OCI-LY7 (cell line): ENCODE results near the gene SNCAIP. TPM values are rescaled to one million over a fixed set of nuclear protein-coding genes. Genes with fewer than 3 reads are reported as not detected.

Source experiments
- BruUV-seq: library from RNA; stranded (reverse); fragments of 400-500 nt; replicated peaks from 2 replicates; lab custom pipeline; 2021; lab: Mats Ljungman, UMichigan
- CTCF ChIA-PET: fragments of 300-600 bp; sonication (Branson Sonifier 250); formaldehyde crosslinking; loops from one replicate; lab custom pipeline; 2022; ENCODE audit warnings: antibody characterized with exemption; ENCODE audit not compliant: unreplicated experiment; lab: Charles Lee
- POLR2A ChIA-PET: fragments of 300-600 bp; sonication (Branson Sonifier 250); formaldehyde crosslinking; loops from one replicate; lab custom pipeline; 2022; ENCODE audit warnings: antibody characterized with exemption; lab: Charles Lee
- DNase-seq: peaks from one replicate; pipeline ENCODE4 v3.0.0-alpha.2; 2015; ENCODE audit warnings: low spot score
- H2AFZ ChIP-seq: fragments of 200-600 bp; sonication (generic), shearing (Covaris generic); 2 replicates; pipeline ENCODE4 v1.6.1; 2014; ENCODE audit warnings: mild to moderate bottlenecking, antibody characterized with exemption, low read length, moderate library complexity
- H3K27ac ChIP-seq: fragments of 200-600 bp; sonication (generic); 2 replicates; pipeline ENCODE4 v1.5.1; 2014; ENCODE audit warnings: mixed run types, low read depth, mild to moderate bottlenecking, moderate library complexity, low read length, inconsistent platforms; ENCODE audit not compliant: poor library complexity, severe bottlenecking
- H3K36me3 ChIP-seq: fragments of 200-600 bp; sonication (generic); 2 replicates; pipeline ENCODE4 v1.6.1; 2014; ENCODE audit warnings: mild to moderate bottlenecking, antibody characterized with exemption, low read length, moderate library complexity, mixed read lengths; ENCODE audit not compliant: insufficient read depth
- H3K4me1 ChIP-seq: fragments of 200-600 bp; sonication (generic); 2 replicates; pipeline ENCODE4 v1.5.1; 2014; ENCODE audit warnings: mild to moderate bottlenecking, low read length; ENCODE audit not compliant: insufficient read depth, poor library complexity, severe bottlenecking
- H3K4me2 ChIP-seq: fragments of 200-600 bp; sonication (generic); 2 replicates; pipeline ENCODE4 v1.6.1; 2014; ENCODE audit warnings: mild to moderate bottlenecking, low read length
- H3K4me3 ChIP-seq: fragments of 200-600 bp; sonication (generic); 2 replicates; pipeline ENCODE4 v1.5.1; 2014; ENCODE audit warnings: mild to moderate bottlenecking, low read depth, low read length; ENCODE audit not compliant: poor library complexity, severe bottlenecking
- H3K79me2 ChIP-seq: fragments of 200-600 bp; sonication (generic); 2 replicates; pipeline ENCODE4 v1.6.1; 2016; ENCODE audit warnings: low read depth, mild to moderate bottlenecking, low read length, moderate library complexity, mixed read lengths; ENCODE audit not compliant: insufficient read depth
- H3K9me2 ChIP-seq: fragments of 200-600 bp; sonication (generic); 2 replicates; pipeline ENCODE4 v1.6.1; 2016; ENCODE audit warnings: mild to moderate bottlenecking, low read length, mixed read lengths; ENCODE audit not compliant: insufficient read depth
- H3K9me3 ChIP-seq: fragments of 200-600 bp; sonication (generic); 2 replicates; pipeline ENCODE4 v1.6.1; 2014; ENCODE audit warnings: mild to moderate bottlenecking, mixed run types, low read length, mixed read lengths
- H4K20me1 ChIP-seq: fragments of 200-600 bp; sonication (generic); 2 replicates; pipeline ENCODE4 v1.6.1; 2014; ENCODE audit warnings: mild to moderate bottlenecking, antibody characterized with exemption, low read length, moderate library complexity, mixed read lengths; ENCODE audit not compliant: insufficient read depth
- CTCF ChIP-seq: fragments of 200-600 bp; sonication (generic); conservative IDR thresholded peaks from 2 replicates; pipeline ENCODE4 v1.5.1; 2014; ENCODE audit warnings: mild to moderate bottlenecking, antibody characterized with exemption, low read length, moderate library complexity, mixed read lengths
- EZH2phosphoT487 ChIP-seq: fragments of 200-600 bp; sonication (generic); IDR thresholded peaks from 2 replicates; pipeline ENCODE4 v1.6.1; 2018; ENCODE audit warnings: low read depth, borderline replicate concordance, mild to moderate bottlenecking, mixed run types, antibody characterized with exemption, low read length, moderate library complexity, mixed read lengths
- intact Hi-C: fragments of 100-400 bp; cut with micrococcal nuclease; formaldehyde crosslinking; loops from one replicate; pipeline ENCODE4 v1.10.0; 2022; ENCODE audit not compliant: unreplicated experiment
- total RNA-seq, 2 experiments: library from RNA; depleted of rRNA in 1 of 2; stranded (reverse); fragments of >200 nt in 1 of 2; shearing (Covaris generic) in 1 of 2; gene quantifications; 2 replicates each; pipeline ENCODE4 v1.2.3, GENCODE V29; 2014 to 2022

The SNCAIP gene
- total RNA-seq, 2 experiments from 2014 or later: not detected

- no peak overlapping the region for H2AFZ ChIP-seq
- no peak for DNase-seq
- H3K4me1 ChIP-seq: no peaks in the 10 kb centered on the region
- no peak overlapping the region for H3K27ac ChIP-seq
- TF ChIP-seq CTCF (no peak), EZH2phosphoT487 (no peak)
- H3K4me2 ChIP-seq: no peak overlapping the region
- no peak overlapping the region for H3K4me3 ChIP-seq
- H3K9me2 ChIP-seq: no peaks in the 10 kb centered on the region
- H4K20me1 ChIP-seq: no peaks in the 10 kb centered on the region
- ChIA-PET POLR2A (no interaction called here), CTCF (no interaction called here)
- no TSS peak for BruUV-seq
- intact Hi-C loops: no loop called here
- H3K9me3 ChIP-seq: no peaks in the 10 kb centered on the region
- no peaks in the 10 kb centered on the region for H3K36me3 ChIP-seq
- no peaks in the 10 kb centered on the region for H3K79me2 ChIP-seq
Measured at GRCh38 chr5:122490718-122491117, 178.7 kb downstream of the SNCAIP start.

GRCh38 chr5:122492675-122493074, 180.6 kb downstream of the SNCAIP start:
- Histone ChIP-seq H3K4me1 (no peaks in the 10 kb centered on the region), H3K4me2 (no peak overlapping the region), H3K9me3 (no peaks in the 10 kb centered on the region), H3K79me2 (no peaks in the 10 kb centered on the region), H3K27ac (no peak overlapping the region), H2AFZ (no peak overlapping the region), H3K9me2 (no peaks in the 10 kb centered on the region), H3K4me3 (no peak overlapping the region), H4K20me1 (no peaks in the 10 kb centered on the region), H3K36me3 (no peaks in the 10 kb centered on the region)
- BruUV-seq: no TSS peak
- peak; percentile 6 for DNase-seq
- POLR2A ChIA-PET: no interaction called here
- intact Hi-C loops: no loop called here
- peak; percentile 34; the same call in 1 of the 2 replicates for TF ChIP-seq CTCF
- TF ChIP-seq EZH2phosphoT487: no peak
- CTCF ChIA-PET: no interaction called here

- ChIA-PET POLR2A (no interaction called here), CTCF (no interaction called here)
- intact Hi-C loops: no loop called here
Measured at GRCh38 chr5:122493091-122494021, 181.3 kb downstream of the SNCAIP start.

More at GRCh38 chr5:122493091-122494021, 181.3 kb downstream of the SNCAIP start:
- Histone ChIP-seq H3K79me2 (no peaks in the 10 kb centered on the region), H3K4me2 (no peak overlapping the region), H3K4me1 (no peaks in the 10 kb centered on the region), H3K9me3 (no peaks in the 10 kb centered on the region), H4K20me1 (no peaks in the 10 kb centered on the region), H3K4me3 (no peak overlapping the region), H2AFZ (no peak overlapping the region), H3K36me3 (no peaks in the 10 kb centered on the region), H3K27ac (no peak overlapping the region), H3K9me2 (no peaks in the 10 kb centered on the region)
- no peak for TF ChIP-seq CTCF
- TF ChIP-seq EZH2phosphoT487: no peak
- DNase-seq: no peak
- BruUV-seq: no TSS peak
